Measurements from ENCODE around the gene H6PD.

DNA sequence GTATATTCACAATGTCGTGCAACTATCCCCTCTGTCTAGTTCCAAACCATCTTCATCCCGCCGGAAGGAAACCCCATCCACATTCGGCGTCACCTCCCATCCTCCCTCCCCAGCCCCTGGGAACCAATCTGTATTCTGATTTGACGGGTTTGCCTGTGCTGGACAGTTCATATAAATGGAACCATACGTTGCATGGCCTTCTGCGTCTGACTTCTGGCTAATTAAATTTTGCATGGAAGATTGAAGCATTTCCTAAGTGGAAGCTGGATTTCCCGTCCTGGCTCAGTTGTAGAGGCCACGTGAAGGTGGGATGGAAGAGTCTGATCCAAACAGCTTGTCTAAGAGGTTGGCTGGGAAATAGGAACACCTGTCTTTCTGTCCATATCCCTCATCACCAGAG, 72.7 kb downstream of the H6PD start:
- TF ChIP-seq, protein P1, sequence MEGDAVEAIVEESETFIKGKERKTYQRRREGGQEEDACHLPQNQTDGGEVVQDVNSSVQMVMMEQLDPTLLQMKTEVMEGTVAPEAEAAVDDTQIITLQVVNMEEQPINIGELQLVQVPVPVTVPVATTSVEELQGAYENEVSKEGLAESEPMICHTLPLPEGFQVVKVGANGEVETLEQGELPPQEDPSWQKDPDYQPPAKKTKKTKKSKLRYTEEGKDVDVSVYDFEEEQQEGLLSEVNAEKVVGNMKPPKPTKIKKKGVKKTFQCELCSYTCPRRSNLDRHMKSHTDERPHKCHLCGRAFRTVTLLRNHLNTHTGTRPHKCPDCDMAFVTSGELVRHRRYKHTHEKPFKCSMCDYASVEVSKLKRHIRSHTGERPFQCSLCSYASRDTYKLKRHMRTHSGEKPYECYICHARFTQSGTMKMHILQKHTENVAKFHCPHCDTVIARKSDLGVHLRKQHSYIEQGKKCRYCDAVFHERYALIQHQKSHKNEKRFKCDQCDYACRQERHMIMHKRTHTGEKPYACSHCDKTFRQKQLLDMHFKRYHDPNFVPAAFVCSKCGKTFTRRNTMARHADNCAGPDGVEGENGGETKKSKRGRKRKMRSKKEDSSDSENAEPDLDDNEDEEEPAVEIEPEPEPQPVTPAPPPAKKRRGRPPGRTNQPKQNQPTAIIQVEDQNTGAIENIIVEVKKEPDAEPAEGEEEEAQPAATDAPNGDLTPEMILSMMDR (IDR thresholded peaks at IDR 0.05; ENCODE audit: insufficient read depth, low read length), result no peak
- TF ChIP-seq GABPA (IDR thresholded peaks at IDR 0.05; ENCODE audit: low read depth) (no peak), REST (IDR thresholded peaks at IDR 0.05; ENCODE audit: insufficient replicate concordance, low read depth) (no peak), POLR2AphosphoS5 (IDR thresholded peaks at IDR 0.05; ENCODE audit: low read depth) (no peak)
